Breast epithelium (tissue), 4 donors: ENCODE measurements around the gene NUAK2. TPM values are rescaled to one million over a fixed set of nuclear protein-coding genes. Genes with fewer than 3 reads are reported as not detected.
A peak's percentile ranks its signal among the peaks of the same experiment; 100 is the strongest.

Source experiments
- DNase-seq, 2 donors: peaks; one replicate each; pipeline ENCODE4 v3.0.0-alpha.2; 2019; ENCODE audit warnings: low spot score in 2 of 2
- H3K27ac ChIP-seq, 2 donors: fragments of 200-600 bp; sonication (generic) in 1 of 2; one replicate each; pipeline ENCODE4 v1.5.1; 2016 to 2019; ENCODE audit warnings: mild to moderate bottlenecking in 1 of 2
- H3K27me3 ChIP-seq, 2 donors: fragments of 200-600 bp; sonication (generic) in 1 of 2; one replicate each; pipeline versions ENCODE4 v1.5.1 to v1.6.0; 2017 to 2019; ENCODE audit warnings: control low read depth in 1 of 2, mild to moderate bottlenecking in 1 of 2
- H3K36me3 ChIP-seq: fragments of 200-600 bp; one replicate; pipeline ENCODE4 v1.5.1; 2019
- H3K4me1 ChIP-seq, 2 donors: fragments of 200-600 bp; sonication (generic); one replicate each; pipeline ENCODE4 v1.5.1; 2016 to 2019; ENCODE audit warnings: control low read depth in 1 of 2
- H3K4me3 ChIP-seq, 3 donors: fragments of 200-600 bp; sonication (generic); 1 replicate in 2 of 3; 2 replicates in 1 of 3; pipeline ENCODE4 v1.5.1; 2016 to 2019; ENCODE audit warnings: mild to moderate bottlenecking in 3 of 3, moderate library complexity in 2 of 3
- H3K9me3 ChIP-seq, 2 donors: fragments of 200-600 bp; sonication (generic) in 1 of 2; one replicate each; pipeline ENCODE4 v1.5.1; 2016 to 2019; ENCODE audit warnings: control low read depth in 1 of 2
- CTCF ChIP-seq, 3 donors: fragments of 450-650 bp; IDR thresholded peaks; one replicate each; pipeline ENCODE4 v1.5.1; 2016 to 2017; ENCODE audit warnings: antibody characterized with exemption in 3 of 3, mild to moderate bottlenecking in 3 of 3, moderate library complexity in 3 of 3
- POLR2A ChIP-seq: fragments of 450-650 bp; IDR thresholded peaks from one replicate; pipeline ENCODE4 v1.6.1; 2016; ENCODE audit warnings: antibody characterized with exemption, mild to moderate bottlenecking, moderate library complexity
- POLR2AphosphoS5 ChIP-seq, 3 donors: sonication (generic); formaldehyde crosslinking; IDR thresholded peaks; one replicate each; pipeline ENCODE4 v1.6.1; 2017; ENCODE audit warnings: antibody characterized with exemption in 3 of 3
- intact Hi-C: fragments of 100-400 bp; cut with DNase I; formaldehyde crosslinking; loops from one replicate; pipeline ENCODE4 v1.15.1; 2023; ENCODE audit warnings: low total_unique reads
- total RNA-seq, 3 donors: library from RNA; depleted of rRNA; stranded (reverse); fragments of >200 nt; gene quantifications; one replicate each; pipeline ENCODE4 v1.1.0, GENCODE V29; 2016

Gene NUAK2
- total RNA-seq, 3 donors from 2014 or later = 0.98 to 2.2 (median 1.1) TPM

- H3K27ac ChIP-seq = peak overlapping the region; percentile 15 to 54
- peak in 1 of 2 donors; percentile 87 for DNase-seq
- TF ChIP-seq POLR2AphosphoS5 (IDR thresholded peaks at IDR 0.05) (peak in 1 of 3 donors; percentile 60), POLR2A (no peak), CTCF (IDR thresholded peaks at IDR 0.05) (no peak)
- no peaks in the 10 kb centered on the region for H3K9me3 ChIP-seq
- H3K27me3 ChIP-seq = no peaks in the 10 kb centered on the region
- intact Hi-C loops = no loop called here
- H3K4me3 ChIP-seq = no peak overlapping the region
- no peaks in the 10 kb centered on the region for H3K36me3 ChIP-seq
- peaks cover 5% of the 10 kb centered on the region in 2 donors for H3K4me1 ChIP-seq
Measured at GRCh38 chr1:205355075-205355453, 33.5 kb upstream of the NUAK2 start.

- Histone ChIP-seq H3K36me3 (no peaks in the 10 kb centered on the region), H3K27ac (peak overlapping the region in 1 of 2 donors; percentile 15), H3K4me1 (peaks cover 5% of the 10 kb centered on the region in 2 donors), H3K4me3 (no peak overlapping the region), H3K9me3 (no peaks in the 10 kb centered on the region), H3K27me3 (no peaks in the 10 kb centered on the region)
- peak in 1 of 2 donors; percentile 52 for DNase-seq
- intact Hi-C loops = no loop called here
- peak; percentile 67 to 78 (median 74) for TF ChIP-seq CTCF (IDR thresholded peaks at IDR 0.05)
- TF ChIP-seq POLR2A = no peak
- TF ChIP-seq POLR2AphosphoS5 (IDR thresholded peaks at IDR 0.05) = no peak
Measured at GRCh38 chr1:205354259-205355074, 32.9 kb upstream of the NUAK2 start.

- Histone ChIP-seq H3K4me1 (peaks cover 5% of the 10 kb centered on the region in 2 donors), H3K36me3 (no peaks in the 10 kb centered on the region), H3K9me3 (no peaks in the 10 kb centered on the region), H3K27ac (no peak overlapping the region), H3K27me3 (no peaks in the 10 kb centered on the region), H3K4me3 (no peak overlapping the region)
- DNase-seq = no peak
- intact Hi-C loops = no loop called here
- TF ChIP-seq POLR2AphosphoS5 (IDR thresholded peaks at IDR 0.05) (no peak), CTCF (IDR thresholded peaks at IDR 0.05) (no peak), POLR2A (no peak)
Measured at GRCh38 chr1:205353612-205354011, 32.1 kb upstream of the NUAK2 start.

GRCh38 chr1:205353191-205353590 is 31.6 kb upstream of the NUAK2 start:
- no peak for TF ChIP-seq POLR2A
- TF ChIP-seq POLR2AphosphoS5 (IDR thresholded peaks at IDR 0.05) = no peak
- no peak for TF ChIP-seq CTCF (IDR thresholded peaks at IDR 0.05)
- Histone ChIP-seq H3K4me1 (peaks cover 5% of the 10 kb centered on the region in 2 donors), H3K9me3 (no peaks in the 10 kb centered on the region), H3K4me3 (no peak overlapping the region), H3K36me3 (no peaks in the 10 kb centered on the region), H3K27ac (no peak overlapping the region), H3K27me3 (no peaks in the 10 kb centered on the region)
- intact Hi-C loops = no loop called here
- DNase-seq = no peak

GRCh38 chr1:205351984-205352713 is 30.6 kb upstream of the NUAK2 start:
- TF ChIP-seq POLR2AphosphoS5 (IDR thresholded peaks at IDR 0.05) (no peak), CTCF (IDR thresholded peaks at IDR 0.05) (no peak), POLR2A (no peak)
- intact Hi-C loops = no loop called here
- Histone ChIP-seq H3K27me3 (no peaks in the 10 kb centered on the region), H3K27ac (no peak overlapping the region), H3K9me3 (no peaks in the 10 kb centered on the region), H3K36me3 (no peaks in the 10 kb centered on the region), H3K4me3 (no peak overlapping the region), H3K4me1 (peaks cover 5% of the 10 kb centered on the region in 2 donors)
- no peak for DNase-seq
